Stimulated activated CD8-positive, alpha-beta memory T cell treated with anti-CD3 and anti-CD28 coated beads, Interleukin-15, amount 100 ng/mL, for 48 hours (primary cell): ENCODE results near the gene FGF14.

ENCODE experiments used
- DNase-seq, 2 donors: peaks; one replicate each; pipeline ENCODE4 v3.0.0-alpha.2; 2020; ENCODE audit warnings: low read depth in 2 of 2

The FGF14 gene

GRCh38 chr13:101728021-101728420, 673.8 kb downstream of the FGF14 start:
- DNase-seq = no peak

DNA sequence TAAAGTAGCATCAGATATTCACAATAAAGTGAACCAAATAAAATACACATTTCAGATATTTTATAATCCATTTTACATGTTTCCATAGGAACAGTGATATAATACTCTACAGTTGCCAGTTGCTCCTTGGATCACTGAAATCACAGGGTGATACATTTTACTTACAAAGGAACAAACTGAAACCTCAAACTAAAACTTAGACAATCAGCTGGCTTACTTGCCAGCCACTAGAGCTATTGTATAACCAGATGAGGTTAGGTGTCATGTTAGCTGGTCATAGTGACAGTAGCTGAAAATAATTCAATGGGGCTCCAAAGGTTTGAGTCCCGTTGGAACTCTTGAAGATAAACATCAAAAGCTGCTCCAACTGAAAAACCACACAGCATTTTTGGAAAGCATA, 674.7 kb downstream of the FGF14 start:
- DNase-seq = no peak

DNA sequence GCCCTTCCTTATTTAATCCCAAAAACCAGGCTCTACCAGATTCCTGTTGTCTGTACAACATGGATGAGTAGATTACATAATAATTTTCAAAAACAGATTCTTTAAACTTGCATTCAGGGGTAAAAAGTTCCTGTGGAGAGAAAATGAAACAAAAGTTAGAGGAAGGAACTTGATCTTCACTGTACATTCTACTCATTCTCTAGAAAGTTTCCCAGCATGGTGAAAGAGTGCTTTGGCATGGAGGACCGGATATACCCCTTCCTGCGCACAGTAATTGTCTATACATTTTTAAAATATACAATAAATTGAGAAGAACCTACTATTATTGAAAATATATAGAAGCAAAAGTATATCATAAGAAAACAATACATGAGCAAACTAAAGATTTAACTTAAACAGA, 675.2 kb downstream of the FGF14 start:
- no peak for DNase-seq

- DNase-seq = no peak
Measured at GRCh38 chr13:101718496-101718895, 683.4 kb downstream of the FGF14 start.

GRCh38 chr13:101717353-101717752, 684.5 kb downstream of the FGF14 start:
- no peak for DNase-seq

- no peak for DNase-seq
Measured at GRCh38 chr13:101714195-101714594, 687.7 kb downstream of the FGF14 start.

- no peak for DNase-seq
Measured at GRCh38 chr13:101712026-101712348, 689.9 kb downstream of the FGF14 start.

DNA sequence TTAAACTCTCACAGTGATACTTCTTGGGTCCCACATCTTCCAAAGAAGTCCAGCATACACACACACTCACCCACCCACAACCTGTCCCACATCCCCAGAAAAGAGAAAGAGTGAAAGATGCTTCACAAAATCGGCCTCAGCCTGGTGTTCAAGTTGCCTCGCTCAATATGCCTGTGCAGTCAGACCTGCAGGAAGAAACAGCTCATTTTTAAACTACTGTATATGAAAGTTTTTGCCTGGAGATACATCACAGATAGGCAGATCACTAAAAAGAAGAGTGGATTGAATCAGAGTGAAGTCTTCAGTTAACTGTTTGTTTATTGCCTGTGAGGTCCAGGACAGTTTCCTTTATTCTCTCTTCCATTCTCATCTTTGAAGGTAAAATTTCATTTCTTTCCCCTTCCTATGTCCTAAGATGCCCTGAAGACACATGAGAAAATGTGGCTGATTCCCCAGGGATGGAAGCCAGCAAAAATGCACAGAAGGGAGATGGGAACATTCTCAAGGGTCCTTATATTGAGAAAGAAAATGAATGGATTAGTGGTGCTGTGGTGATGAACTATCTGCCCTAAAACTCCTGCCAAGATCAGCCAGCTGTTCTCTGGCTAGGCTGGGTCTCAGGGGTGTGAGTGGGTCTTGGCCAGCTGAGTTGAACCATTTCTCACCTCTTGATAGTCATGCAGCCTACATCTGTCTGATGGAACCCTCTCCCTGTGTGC, 690.4 kb downstream of the FGF14 start:
- DNase-seq = no peak

GRCh38 chr13:101709952-101710351, 691.9 kb downstream of the FGF14 start:
- DNase-seq = no peak

DNA sequence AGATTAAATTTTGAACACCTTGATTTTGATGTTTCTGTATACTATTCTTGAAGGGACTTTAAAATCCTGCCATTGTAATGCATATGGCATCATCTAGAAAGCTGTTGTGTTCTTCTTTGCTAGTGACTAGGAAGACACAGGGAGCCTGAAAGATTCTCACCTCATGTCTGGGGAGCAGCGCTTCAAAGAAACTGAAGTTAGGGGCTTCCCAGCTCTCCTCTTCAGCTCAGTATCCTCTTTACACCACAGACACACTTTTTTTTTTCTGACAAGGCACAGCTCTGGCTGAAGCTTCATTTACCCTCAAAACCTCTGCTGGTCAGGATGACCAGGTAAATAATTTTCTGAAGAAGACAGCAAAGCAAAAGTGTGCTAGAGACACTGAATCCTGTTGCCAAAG, 693.7 kb downstream of the FGF14 start:
- DNase-seq = no peak

DNA sequence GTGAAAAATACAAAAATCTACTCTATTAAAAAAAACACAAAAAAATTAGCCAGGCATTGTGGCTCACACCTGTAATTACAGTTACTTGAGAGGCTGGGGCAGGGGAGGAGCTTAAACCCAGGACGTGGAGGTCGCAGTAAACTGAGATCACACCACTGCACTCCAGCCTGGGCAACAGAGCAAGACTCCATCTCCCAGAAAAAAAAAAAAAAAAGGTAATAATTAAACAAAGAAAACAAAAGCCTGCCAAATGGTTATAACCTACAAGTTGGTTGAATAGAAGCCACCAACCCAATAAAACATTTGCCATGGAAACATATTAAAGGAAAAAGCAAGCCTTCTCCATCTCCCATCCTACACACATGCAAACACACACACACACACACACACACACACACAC, 694.2 kb downstream of the FGF14 start:
- DNase-seq = no peak

DNA sequence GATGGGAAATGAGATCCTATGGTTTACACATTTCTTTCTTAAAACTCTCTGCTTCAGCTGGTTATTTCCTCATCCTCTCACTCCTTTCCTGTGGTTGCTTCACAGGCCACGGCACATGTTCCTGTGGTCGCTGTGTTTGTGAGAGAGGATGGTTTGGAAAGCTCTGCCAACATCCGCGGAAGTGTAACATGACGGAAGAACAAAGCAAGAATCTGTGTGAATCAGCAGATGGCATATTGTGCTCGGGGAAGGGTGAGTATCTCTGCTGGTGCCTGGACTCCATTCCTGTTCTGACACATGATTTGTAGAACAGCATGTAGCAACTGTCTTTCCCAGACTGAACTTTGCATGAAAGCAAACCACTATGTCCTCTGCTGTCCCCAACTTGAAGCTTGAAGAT, 695.2 kb downstream of the FGF14 start:
- DNase-seq = peak in 1 of 2 donors; percentile 1

DNA sequence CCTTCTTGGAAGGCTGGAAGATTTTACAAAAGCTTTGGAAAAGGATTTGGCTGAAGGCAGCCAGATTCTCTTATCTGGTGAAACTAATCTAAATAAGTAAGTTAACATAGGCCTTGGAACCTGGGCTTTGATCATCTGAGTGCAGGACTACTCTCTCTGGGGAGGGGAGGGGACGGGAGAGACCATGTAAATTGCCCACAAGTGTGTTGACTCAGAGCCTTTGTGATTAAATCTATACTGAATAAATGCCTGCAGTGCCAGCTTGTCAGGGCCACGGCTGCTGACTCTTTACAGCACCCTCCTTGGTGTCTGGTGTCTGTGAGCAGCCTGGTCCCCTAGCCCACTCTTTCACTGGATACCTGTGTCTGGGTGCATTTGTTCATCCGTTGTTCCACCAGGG, 698.0 kb downstream of the FGF14 start:
- DNase-seq = no peak

DNA sequence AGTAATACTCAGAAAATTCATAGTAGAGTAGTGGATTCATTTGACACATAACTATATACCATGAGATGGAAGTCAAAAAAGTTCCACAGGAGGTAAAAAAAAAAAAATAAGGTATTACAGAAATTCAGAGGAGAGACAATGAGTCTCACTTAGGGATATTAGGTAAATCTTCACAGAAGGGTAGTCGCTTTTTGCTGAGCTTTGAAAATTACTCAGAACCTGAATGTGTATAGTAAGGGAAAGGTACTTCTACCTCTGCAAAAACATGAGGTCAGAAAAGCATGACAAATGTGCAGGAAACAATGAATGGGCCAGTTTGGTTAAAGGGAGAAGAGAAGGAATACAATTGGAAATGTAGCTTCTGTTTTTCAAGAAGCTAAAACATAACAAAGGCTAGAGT, 698.8 kb downstream of the FGF14 start:
- no peak for DNase-seq

GRCh38 chr13:101700598-101700997, 701.2 kb downstream of the FGF14 start:
- no peak for DNase-seq

GRCh38 chr13:101698400-101698799, 703.4 kb downstream of the FGF14 start:
- no peak for DNase-seq

GRCh38 chr13:101697745-101698144, 704.1 kb downstream of the FGF14 start:
- DNase-seq = no peak

DNA sequence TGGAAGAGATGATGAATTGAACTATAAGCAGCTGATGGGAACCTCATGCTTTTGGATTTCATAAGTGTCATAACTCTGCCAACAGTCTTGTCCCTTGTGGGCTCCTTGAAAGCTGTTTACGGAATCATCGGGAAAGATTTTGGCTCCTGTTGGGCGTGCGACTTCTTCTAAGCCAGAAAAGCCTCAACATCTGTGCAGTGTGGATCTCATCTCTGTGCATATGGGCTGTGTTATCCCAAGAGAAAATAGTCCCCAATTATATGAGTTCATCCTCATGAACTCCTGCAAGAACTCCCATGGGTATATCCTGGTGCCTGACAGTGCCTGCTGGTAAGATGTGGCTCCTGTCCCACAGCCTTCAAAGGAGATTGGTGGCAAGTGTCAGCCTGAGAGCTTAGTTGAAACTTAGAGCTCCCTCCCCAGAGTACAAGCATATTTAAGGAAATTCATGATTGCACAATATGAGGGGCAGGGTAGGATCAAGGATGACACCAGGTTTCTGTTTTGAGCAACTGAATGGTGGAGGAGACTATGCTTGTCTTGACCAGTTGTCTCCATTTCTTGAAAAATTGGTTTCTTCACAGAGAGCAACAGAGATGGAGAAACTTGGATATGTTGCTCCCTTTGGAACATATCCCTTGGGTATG, 705.9 kb downstream of the FGF14 start:
- no peak for DNase-seq

DNA sequence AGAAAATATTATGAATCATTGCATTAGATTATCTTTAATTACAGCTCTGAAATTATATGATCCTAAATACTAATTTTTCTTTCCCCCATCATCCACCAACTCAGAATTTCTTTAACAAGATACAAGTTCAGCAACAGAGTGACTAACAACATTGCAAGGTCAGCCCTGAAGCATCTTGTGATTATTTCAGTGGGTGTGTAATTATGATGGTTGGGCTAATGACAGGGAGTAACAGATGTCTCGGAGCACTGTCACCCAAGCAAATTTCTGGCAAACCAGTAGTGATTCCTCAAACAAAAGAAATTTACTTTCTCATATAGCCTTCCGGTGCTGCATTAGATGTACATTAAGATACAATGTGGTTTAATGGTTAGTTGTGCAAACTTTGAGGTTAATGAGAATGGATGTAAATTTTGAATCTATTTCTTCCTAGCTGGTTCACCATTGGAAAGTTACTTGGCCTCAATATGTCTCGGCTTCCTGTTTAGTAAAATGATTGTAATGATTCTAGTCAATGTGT, 710.4 kb downstream of the FGF14 start:
- DNase-seq = no peak

GRCh38 chr13:101690871-101691270, 711.0 kb downstream of the FGF14 start:
- no peak for DNase-seq

GRCh38 chr13:101686003-101686402, 715.8 kb downstream of the FGF14 start:
- DNase-seq = no peak

GRCh38 chr13:101681834-101682233, 720.0 kb downstream of the FGF14 start:
- no peak for DNase-seq

DNA sequence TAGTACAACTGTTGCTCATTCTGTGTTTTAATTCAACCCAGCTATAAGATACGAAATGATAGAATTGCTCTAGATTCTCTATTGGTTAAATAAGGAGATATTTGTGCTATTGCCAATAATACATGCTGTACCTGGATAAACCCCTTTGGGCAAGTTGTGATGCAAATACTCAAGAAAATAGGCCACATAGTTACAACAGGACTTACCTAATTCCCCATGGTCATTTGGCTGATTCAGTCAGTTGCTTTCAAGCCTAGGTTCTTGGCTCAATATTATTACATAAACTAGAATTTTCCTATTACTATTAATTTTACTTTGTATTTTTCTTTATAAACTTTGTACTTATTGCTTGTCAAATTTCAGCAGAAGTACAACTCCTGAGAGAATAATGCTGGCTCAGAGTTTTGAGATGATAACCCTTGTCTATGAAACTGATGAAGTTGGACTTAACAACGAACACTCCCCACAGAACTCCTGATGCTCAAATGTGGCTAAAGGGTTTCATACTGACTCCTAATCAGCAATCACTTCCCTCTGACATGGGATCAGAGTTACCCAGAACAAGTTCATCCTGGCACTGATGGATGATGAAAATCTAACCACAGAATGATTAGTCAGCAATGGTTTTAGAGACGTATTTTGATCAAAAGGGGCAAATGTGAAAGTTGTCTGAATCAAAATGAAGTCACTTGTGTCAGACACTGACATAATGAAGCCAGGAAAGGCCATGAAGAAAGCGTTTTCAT, 728.3 kb downstream of the FGF14 start:
- no peak for DNase-seq
